CD14-positive monocyte (primary cell): ENCODE measurements around the gene HYDIN. TPM values are rescaled to one million over a fixed set of nuclear protein-coding genes. Genes with fewer than 3 reads are reported as not detected.

Experiments used
- DNase-seq, 3 donors: peaks; one replicate each; pipeline ENCODE4 v3.0.0-alpha.2; 2011 to 2022
- H2AFZ ChIP-seq: 2 replicates; pipeline ENCODE4 v1.6.0; 2012; ENCODE audit warnings: mild to moderate bottlenecking, low read depth, low read length, inconsistent platforms; ENCODE audit not compliant: insufficient read depth, poor library complexity, severe bottlenecking
- H3K27ac ChIP-seq, 2 donors: 1 replicate in 1 of 2; 2 replicates in 1 of 2; pipeline ENCODE4 v1.5.1; 2012 to 2013; ENCODE audit warnings: low read length in 2 of 2, control low read depth in 1 of 2, inconsistent platforms in 1 of 2, low read depth in 1 of 2, mild to moderate bottlenecking in 1 of 2
- H3K27me3 ChIP-seq, 2 donors: one replicate each; pipeline versions ENCODE4 v1.6.0 to v1.6.1; 2011 to 2013; ENCODE audit warnings: low read length in 2 of 2; ENCODE audit not compliant: control insufficient read depth in 2 of 2, insufficient read depth in 2 of 2
- H3K36me3 ChIP-seq, 2 donors: replicated peaks in 1 of 2; 1 replicate in 1 of 2; 2 replicates in 1 of 2; pipeline versions ENCODE4 v1.5.1 to v1.6.1; 2012 to 2013; ENCODE audit warnings: low read length in 2 of 2, control low read depth in 1 of 2, inconsistent platforms in 1 of 2, mild to moderate bottlenecking in 1 of 2; ENCODE audit not compliant: insufficient read depth in 2 of 2, control insufficient read depth in 1 of 2
- H3K4me1 ChIP-seq, 2 donors: 1 replicate in 1 of 2; 2 replicates in 1 of 2; pipeline versions ENCODE4 v1.5.1 to v1.6.1; 2012 to 2013; ENCODE audit warnings: low read length in 2 of 2, control low read depth in 1 of 2, inconsistent platforms in 1 of 2, mild to moderate bottlenecking in 1 of 2, moderate library complexity in 1 of 2; ENCODE audit not compliant: insufficient read depth in 2 of 2, control insufficient read depth in 1 of 2
- H3K4me2 ChIP-seq: replicated peaks from 2 replicates; pipeline ENCODE3; 2012; ENCODE audit warnings: low read length, moderate library complexity, mild to moderate bottlenecking; ENCODE audit not compliant: poor library complexity, severe bottlenecking; ENCODE audit errors: extremely low read depth
- H3K4me3 ChIP-seq, 3 experiments: fragments of 200-600 bp in 1 of 3; sonication (generic) in 1 of 3; replicated peaks in 1 of 3; 1 replicate in 2 of 3; 2 replicates in 1 of 3; pipeline ENCODE4 v1.5.1; 2011 to 2013; ENCODE audit warnings: low read length in 3 of 3, mild to moderate bottlenecking in 3 of 3, control low read depth in 2 of 3, low read depth in 2 of 3, inconsistent platforms in 1 of 3, moderate library complexity in 1 of 3
- H3K79me2 ChIP-seq: 2 replicates; pipeline ENCODE4 v1.6.0; 2012; ENCODE audit warnings: mild to moderate bottlenecking, control low read depth, inconsistent platforms, low read length, moderate library complexity; ENCODE audit not compliant: insufficient read depth
- H3K9ac ChIP-seq: 2 replicates; pipeline ENCODE4 v1.6.0; 2017; ENCODE audit warnings: low read length, mild to moderate bottlenecking; ENCODE audit not compliant: insufficient read depth, poor library complexity, severe bottlenecking
- H3K9me3 ChIP-seq, 2 donors: replicated peaks in 1 of 2; 1 replicate in 1 of 2; 2 replicates in 1 of 2; pipeline versions ENCODE4 v1.5.1 to v1.6.1; 2012 to 2013; ENCODE audit warnings: low read length in 2 of 2, control low read depth in 1 of 2; ENCODE audit not compliant: control insufficient read depth in 1 of 2, insufficient read depth in 1 of 2
- H4K20me1 ChIP-seq: 2 replicates; pipeline ENCODE4 v1.6.0; 2012; ENCODE audit warnings: mild to moderate bottlenecking, low read length, control low read depth, moderate library complexity; ENCODE audit not compliant: insufficient read depth
- H3K27ac Mint-ChIP-seq, 7 donors: one replicate each; pipeline ENCODE4 v1.8.0; 2020; ENCODE audit warnings: mild to moderate bottlenecking in 7 of 7, mixed read lengths in 7 of 7, moderate library complexity in 6 of 7, inconsistent platforms in 2 of 7
- H3K27me3 Mint-ChIP-seq, 3 donors: one replicate each; pipeline ENCODE4 v1.8.0; 2021 to 2022; ENCODE audit warnings: low read depth in 3 of 3, mild to moderate bottlenecking in 3 of 3, mixed read lengths in 3 of 3, moderate library complexity in 3 of 3, inconsistent platforms in 1 of 3
- H3K36me3 Mint-ChIP-seq, 2 donors: one replicate each; pipeline ENCODE4 v1.8.0; 2020; ENCODE audit warnings: mixed read lengths in 2 of 2, inconsistent platforms in 1 of 2, mild to moderate bottlenecking in 1 of 2
- H3K4me1 Mint-ChIP-seq: one replicate; pipeline ENCODE4 v1.8.0; 2020; ENCODE audit warnings: mild to moderate bottlenecking, mixed read lengths
- H3K4me3 Mint-ChIP-seq, 2 donors: one replicate each; pipeline ENCODE4 v1.8.0; 2020; ENCODE audit warnings: mild to moderate bottlenecking in 2 of 2, mixed read lengths in 2 of 2, moderate library complexity in 1 of 2
- H3K9me3 Mint-ChIP-seq, 7 donors: one replicate each; pipeline ENCODE4 v1.8.0; 2020 to 2022; ENCODE audit warnings: mixed read lengths in 7 of 7, mild to moderate bottlenecking in 6 of 7, moderate library complexity in 6 of 7, inconsistent platforms in 2 of 7
- CTCF ChIP-seq: fragments of 200-600 bp; IDR thresholded peaks from one replicate; pipeline ENCODE4 v1.8.0; 2022; ENCODE audit warnings: antibody characterized with exemption, mild to moderate bottlenecking
- WGBS: methylation state at CpG from one replicate; pipeline ENCODE4 v1.1.5; 2013; ENCODE audit warnings: missing lambda C conversion rate; ENCODE audit not compliant: insufficient coverage; 5-methylcytosine and 5-hydroxymethylcytosine counted together
- intact Hi-C, 2 donors: fragments of 100-400 bp; cut with micrococcal nuclease; formaldehyde crosslinking; loops; one replicate each; pipeline versions ENCODE4 v1.15.0 to v1.15.1; 2023
- polyA plus RNA-seq, 3 donors: library from polyadenylated mRNA; depleted of rRNA in 1 of 3; unstranded in 2 of 3; stranded (reverse) in 1 of 3; fragments of 300-500 nt in 2 of 3; fragments of >200 nt in 1 of 3; fragmentation: Illumina TruSeq in 2 of 3; gene quantifications; 1 replicate in 2 of 3; 2 replicates in 1 of 3; pipeline ENCODE4 v1.2.3, GENCODE V29; 2012 to 2021

HYDIN gene
- polyA plus RNA-seq, 3 donors, result not detected

DNA sequence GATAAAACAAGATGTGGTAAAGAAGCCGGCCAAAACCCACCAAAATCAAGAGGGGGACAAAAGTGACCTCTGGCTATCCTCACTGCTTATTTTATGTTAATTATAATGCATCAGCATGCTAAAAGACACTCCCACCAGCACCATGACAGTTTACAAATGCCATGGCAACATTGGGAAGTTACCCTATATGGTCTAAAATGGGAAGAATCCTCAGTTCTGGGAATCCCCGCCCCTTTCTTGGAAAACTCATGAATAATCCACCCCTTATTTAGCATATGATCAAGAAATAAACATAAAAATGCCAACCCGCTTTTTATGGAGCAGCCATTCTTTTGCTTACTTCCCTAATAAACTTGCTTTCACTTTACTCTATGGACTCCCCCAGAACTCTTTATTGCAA lies 33.1 kb upstream of the HYDIN start:
- Mint-ChIP-seq H3K27ac (no peak overlapping the region), H3K27me3 (peaks cover under 1 to 7% (median 3%) of the 10 kb centered on the region in 3 donors), H3K36me3 (no peaks in the 10 kb centered on the region), H3K4me3 (no peak overlapping the region), H3K9me3 (peaks cover 0 to 5% (median 2%) of the 10 kb centered on the region in 7 donors), H3K4me1 (no peaks in the 10 kb centered on the region)
- TF ChIP-seq CTCF, result no peak
- Histone ChIP-seq H4K20me1 (no peaks in the 10 kb centered on the region), H3K27me3 (no peaks in the 10 kb centered on the region), H3K4me2 (no peak overlapping the region), H3K9me3 (no peaks in the 10 kb centered on the region), H3K9ac (no peak overlapping the region), H3K79me2 (no peaks in the 10 kb centered on the region), H3K4me1 (no peaks in the 10 kb centered on the region), H2AFZ (no peak overlapping the region), H3K36me3 (no peaks in the 10 kb centered on the region), H3K4me3 (no peak overlapping the region), H3K27ac (no peak overlapping the region)
- no peak for DNase-seq
- intact Hi-C loops, result no loop called here
- 100% methylated on average over 1 of the region's 3 CpGs for WGBS

- H3K4me2 ChIP-seq, result no peak overlapping the region
- no peaks in the 10 kb centered on the region for H3K36me3 ChIP-seq
- no peak overlapping the region for H3K9ac ChIP-seq
- H3K79me2 ChIP-seq, result no peaks in the 10 kb centered on the region
- 100% methylated on average over 2 of the region's 5 CpGs for WGBS
- Mint-ChIP-seq H3K27me3 (peaks cover 0 to 7% (median 2%) of the 10 kb centered on the region in 3 donors), H3K27ac (no peak overlapping the region), H3K9me3 (peaks cover 0 to 5% (median 0%) of the 10 kb centered on the region in 7 donors), H3K36me3 (no peaks in the 10 kb centered on the region), H3K4me1 (no peaks in the 10 kb centered on the region), H3K4me3 (no peak overlapping the region)
- no peaks in the 10 kb centered on the region for H3K27me3 ChIP-seq
- H4K20me1 ChIP-seq, result no peaks in the 10 kb centered on the region
- no peak for TF ChIP-seq CTCF
- intact Hi-C loops, result no loop called here
- no peak for DNase-seq
- no peaks in the 10 kb centered on the region for H3K4me1 ChIP-seq
- no peak overlapping the region for H3K4me3 ChIP-seq
- no peaks in the 10 kb centered on the region for H3K9me3 ChIP-seq
- no peak overlapping the region for H3K27ac ChIP-seq
- no peak overlapping the region for H2AFZ ChIP-seq
These were observed 31.9 kb upstream of the HYDIN start for GRCh38 chr16:71262391-71262790.
